ENCODE data around the gene EML2.

DNA sequence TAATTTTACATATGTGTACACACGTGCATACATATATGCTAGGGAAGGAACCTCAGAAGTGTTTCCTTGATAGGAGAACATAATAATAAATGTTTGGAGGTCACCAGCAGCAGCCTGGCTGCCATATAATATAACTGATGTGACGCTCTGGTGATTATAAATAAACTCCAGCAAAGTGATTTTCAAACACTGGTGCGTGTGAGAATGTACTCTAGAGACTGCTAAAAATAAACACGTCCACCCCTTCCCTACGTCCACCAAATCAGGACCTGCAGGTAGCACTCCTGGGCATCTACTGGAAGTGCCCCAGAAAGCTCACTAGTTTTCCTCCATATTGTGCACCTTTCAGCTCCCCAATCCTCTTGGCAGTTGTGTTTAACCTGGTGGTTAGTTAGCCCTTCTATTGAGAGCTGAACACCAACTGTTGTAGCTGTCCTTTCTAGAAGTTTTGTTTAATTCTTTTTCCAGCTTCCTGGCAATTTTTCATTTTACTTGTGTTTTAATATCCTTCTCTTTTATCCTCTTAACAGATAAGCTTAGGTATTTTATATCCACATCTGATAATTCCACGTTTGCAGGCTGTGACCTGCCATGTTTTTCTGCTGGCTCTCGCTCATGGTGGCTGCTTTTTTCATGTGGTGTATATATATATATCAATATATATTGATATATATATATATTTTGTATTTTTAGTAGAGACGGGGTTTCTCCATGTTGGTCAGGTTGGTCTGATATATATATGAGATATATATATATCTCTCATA is 67.6 kb downstream of the EML2 start:
- no peak for TF ChIP-seq POLR2A (IDR thresholded peaks at IDR 0.05)
- TF ChIP-seq, protein P1, sequence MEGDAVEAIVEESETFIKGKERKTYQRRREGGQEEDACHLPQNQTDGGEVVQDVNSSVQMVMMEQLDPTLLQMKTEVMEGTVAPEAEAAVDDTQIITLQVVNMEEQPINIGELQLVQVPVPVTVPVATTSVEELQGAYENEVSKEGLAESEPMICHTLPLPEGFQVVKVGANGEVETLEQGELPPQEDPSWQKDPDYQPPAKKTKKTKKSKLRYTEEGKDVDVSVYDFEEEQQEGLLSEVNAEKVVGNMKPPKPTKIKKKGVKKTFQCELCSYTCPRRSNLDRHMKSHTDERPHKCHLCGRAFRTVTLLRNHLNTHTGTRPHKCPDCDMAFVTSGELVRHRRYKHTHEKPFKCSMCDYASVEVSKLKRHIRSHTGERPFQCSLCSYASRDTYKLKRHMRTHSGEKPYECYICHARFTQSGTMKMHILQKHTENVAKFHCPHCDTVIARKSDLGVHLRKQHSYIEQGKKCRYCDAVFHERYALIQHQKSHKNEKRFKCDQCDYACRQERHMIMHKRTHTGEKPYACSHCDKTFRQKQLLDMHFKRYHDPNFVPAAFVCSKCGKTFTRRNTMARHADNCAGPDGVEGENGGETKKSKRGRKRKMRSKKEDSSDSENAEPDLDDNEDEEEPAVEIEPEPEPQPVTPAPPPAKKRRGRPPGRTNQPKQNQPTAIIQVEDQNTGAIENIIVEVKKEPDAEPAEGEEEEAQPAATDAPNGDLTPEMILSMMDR (IDR thresholded peaks at IDR 0.05): no peak
